GM21360 (cell line): Measurements from ENCODE around the gene STRADA.

ENCODE experiments used
- ATAC-seq: cut with Tn5 transposase; IDR thresholded peaks from one replicate; pipeline ENCODE4 v1.9.1; 2021; ENCODE audit warnings: mild to moderate bottlenecking, moderate library complexity; ENCODE audit not compliant: unreplicated experiment

Gene STRADA

DNA sequence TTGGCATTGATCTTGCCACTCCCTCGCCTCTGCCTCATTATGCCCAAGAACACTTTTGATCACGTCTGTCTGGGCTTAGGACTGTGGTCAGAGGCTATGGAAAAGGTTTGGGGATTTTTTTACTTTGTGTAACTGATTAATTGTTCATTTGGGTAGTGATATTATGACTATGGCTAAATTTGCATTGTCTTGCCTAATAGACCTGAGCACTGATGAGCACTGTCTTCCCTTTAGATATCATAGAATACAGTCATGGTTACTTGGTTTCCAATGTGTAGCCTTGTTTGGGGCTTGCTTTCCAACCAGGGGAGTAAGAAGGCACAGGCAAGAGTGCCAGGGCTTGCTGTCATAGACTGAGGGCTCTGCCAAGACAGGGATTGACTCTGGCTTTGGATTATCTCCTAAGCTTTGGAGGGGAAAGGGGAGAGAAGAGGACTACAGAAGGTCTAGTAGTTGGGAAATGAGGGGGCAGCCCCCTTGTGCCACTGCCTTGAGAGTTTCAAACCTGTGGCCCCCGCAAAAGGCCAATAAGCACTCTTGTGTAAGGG lies 55.4 kb downstream of the STRADA start:
- ATAC-seq: no peak

DNA sequence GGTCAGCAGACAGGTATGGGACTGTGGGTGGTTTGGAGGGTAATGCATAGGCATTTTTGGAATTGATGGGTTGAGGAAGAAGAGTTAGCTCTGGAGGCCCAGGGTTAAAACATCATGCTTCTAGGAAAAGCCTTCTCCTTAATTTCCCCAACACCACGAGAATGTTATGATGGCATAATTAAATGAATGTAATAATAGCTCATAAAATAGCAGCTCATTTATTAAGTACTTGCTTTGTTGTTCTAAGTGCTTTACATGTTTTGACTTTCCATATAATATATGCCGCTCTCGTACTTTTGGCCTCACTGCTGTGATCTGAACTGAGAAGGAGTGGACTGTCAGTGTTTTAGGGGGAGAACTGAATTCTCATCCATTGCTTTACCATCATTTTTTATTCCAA lies 56.0 kb downstream of the STRADA start:
- no peak for ATAC-seq

DNA sequence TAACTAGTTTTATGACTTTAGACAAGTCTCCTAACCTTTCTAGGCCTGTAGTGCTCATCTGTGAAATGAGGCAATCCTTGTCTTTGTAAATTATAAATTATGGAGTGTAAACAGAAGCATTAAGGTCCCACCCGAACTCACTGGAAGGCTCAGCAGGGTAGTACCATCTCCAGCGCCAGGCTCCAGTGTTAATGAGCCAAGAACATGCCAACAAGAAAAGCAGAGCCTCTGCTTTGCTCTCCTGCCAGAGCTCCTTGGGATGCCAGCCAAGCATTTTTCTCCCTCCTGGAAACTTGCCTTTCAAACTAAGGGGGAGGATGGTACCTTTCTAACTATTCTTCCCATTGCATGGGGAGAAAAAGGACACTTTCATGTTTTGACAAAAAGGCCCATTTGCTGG lies 56.6 kb downstream of the STRADA start:
- ATAC-seq: no peak

DNA sequence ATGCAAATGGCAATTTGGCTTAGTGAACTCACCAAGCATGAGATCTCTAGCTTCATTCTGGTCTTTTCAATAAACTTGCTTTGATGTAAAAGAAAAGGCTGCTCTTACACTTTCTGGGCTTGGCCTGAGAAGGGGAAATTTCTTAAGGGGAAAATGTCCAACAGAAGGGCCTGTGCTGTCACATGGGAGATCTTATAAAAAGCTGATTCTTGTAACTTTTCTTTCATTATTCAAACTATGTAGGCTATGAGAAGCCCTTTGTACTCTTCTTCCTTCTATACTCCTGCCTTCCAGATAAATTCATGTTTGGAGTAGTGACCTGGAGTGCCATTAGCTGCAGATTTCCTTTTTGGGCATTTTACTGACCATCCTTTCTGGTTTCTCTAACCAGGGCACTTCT lies 58.6 kb downstream of the STRADA start:
- ATAC-seq: no peak

DNA sequence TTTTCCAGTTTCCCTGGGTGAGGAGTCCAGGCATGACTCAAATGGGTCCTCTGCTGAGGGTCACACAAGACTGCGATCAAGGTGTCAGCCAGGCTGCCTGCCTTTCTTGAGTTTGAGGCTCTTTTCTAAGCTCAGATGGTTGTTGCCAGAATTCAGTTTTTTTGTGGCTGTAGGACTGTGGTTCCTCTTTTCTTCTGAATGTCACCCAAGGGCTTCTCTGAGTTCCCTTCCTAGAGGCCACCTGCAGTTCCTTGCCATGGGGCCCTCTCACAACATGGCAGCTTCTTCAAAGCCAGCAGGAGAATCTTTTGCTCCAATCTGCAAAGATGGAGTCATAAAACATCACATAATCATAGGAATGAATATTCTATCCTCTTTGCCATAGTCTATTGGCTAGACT lies 59.2 kb downstream of the STRADA start:
- no peak for ATAC-seq

DNA sequence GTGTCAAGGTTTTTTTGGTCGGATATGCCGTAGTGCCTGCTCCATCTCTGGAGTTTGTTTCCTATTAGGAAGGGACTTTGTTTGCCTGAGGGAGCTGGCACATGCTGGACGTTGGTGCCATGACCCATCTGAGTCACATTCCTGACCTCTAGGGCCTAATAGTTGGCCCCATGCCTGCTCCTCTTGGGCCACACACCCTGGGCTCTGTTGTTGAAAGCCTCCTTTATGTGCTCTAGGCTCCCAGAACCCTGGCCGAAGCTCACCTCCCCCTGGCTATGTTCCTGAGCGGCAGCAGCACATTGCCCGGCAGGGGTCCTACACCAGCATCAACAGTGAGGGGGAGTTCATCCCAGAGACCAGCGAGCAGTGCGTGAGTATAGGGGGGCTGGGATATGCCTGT lies 60.1 kb downstream of the STRADA start:
- no peak for ATAC-seq

DNA sequence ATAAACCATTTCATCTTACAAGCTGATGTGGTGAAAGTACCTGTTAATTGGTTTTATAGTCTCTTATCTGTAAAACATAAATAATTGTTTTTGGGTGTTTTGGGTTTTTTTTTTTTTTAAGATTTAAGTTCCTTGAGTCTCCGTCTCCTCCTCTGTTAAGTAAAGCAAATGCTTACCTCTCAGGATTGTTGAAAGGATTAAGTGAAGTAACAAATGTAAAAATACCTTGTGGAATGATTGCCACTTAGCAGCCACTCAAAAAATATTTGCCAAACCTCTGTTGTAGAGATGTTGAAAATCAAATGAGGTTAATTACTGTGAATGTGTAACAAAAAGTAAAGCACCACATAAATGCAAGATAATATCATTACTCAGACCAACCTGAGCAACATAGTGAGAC lies 60.9 kb downstream of the STRADA start:
- no peak for ATAC-seq

DNA sequence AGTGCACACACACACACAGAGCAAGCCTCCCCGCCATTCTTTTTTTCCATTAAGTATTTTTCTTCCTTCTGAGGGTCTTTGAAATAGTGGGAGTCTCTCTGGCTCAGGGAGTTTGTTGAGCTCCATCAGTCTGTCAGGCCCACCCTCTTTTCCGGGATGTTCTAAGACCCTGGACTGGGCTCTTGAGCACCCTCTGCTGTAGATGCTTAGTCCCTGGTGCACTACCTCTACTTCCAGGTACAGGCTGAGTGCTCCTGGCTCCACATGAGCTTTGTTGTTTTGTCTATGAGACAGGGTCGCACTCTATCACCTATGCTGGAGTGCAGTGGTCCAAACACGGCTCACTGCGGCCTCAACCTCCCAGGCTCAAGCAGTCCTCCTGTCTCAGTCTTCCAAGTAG lies 62.4 kb downstream of the STRADA start:
- no peak for ATAC-seq

DNA sequence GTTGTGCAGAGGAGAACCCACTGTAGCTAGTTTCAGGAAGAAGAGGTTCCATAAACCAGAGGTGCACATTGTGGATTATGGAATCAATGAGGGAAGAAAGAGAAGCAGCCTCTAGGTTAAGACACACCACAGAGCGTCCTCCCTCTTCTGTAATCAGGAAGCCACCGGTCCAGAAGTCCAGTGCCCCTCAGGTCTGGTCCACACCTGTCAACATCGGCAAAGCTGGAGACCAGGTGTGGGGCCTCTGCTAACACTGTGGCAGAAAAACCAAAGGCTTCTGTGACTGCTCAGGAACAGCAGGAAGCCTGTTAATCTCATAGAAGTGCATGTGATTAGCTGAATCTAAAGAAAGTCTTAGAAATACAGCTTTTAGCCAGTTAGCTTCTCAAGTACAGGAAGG lies 65.0 kb downstream of the STRADA start:
- no peak for ATAC-seq

DNA sequence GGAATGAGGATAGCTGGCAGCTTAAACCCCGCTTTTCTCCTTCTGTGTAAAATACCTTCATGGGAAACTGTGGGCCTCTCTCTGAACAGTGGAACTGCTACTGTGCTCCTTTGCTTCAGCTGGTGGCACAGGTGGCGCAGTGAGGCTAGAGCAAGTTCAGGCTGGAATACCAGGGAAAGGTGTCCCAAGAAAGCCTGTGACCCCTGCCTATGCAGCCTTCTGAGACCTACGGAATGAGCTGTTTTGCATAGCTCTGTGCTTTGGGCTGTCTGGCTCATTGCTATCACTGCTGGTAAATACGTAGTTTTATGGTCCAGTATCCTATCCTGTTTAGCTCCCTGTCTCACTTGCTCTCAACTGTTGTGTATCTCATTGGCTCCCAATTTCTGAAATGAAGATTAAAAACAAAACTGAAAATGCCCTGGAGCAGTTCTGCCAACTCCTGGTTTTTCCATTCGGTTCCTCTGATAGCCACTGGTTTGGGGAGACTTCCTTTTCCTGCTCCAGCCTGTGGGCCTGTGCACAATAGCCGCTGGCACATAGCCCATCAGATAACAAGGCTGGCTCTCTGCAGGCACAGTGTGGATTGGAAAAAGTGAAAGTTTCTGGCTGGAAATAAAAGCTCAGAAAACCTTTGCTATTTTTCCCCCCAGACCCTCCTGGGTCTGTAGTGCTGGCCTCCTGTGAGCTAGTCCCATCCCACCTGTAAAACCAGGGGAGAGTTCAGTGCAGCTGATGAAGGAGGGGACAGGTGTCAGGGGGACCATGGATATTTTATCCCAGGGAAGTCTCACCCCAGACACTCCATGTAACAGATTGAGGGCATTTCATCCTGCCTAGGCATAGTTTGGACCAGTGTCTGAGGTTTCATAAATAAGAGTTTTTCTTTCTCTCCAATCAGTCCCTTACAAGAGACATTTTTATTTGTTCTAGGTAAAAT lies 65.7 kb downstream of the STRADA start:
- no peak for ATAC-seq

DNA sequence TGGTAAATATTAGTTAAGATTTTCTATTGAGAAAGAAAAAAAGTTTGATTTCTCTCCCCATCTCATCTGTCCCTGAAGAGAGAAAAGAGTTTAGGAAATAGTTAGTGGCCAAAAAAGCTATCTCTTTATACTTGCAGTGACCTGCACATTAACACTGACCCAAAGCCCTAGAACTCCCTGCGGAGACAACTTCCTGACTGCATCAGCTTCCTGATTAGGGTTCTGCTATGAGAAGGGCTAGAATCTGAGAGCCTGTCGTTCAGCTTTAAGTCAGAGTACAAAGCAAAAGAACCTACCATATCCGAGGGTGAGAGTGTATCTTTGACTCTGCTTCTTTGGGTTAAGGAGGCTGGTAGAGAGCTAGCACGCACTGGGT lies 66.4 kb downstream of the STRADA start:
- ATAC-seq: no peak

DNA sequence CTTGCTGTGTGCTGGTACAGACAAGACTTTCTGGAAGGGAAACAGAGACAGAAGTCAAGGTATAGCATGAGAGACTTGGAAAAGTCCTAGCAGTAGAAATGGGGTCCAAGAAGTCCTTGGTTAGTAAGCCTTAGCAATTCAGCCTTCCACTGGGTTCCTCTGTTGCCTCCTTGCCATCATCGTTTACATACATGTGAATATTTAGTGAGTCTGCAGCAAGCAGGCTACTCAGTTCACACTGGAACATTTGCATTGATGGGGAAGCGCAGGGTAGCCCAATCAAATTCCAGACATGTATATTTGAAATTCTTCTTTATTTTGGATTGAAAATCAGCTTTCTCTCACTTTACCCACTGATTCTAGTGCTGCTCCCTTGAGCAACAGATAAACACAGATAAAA lies 68.7 kb downstream of the STRADA start:
- ATAC-seq: no peak

DNA sequence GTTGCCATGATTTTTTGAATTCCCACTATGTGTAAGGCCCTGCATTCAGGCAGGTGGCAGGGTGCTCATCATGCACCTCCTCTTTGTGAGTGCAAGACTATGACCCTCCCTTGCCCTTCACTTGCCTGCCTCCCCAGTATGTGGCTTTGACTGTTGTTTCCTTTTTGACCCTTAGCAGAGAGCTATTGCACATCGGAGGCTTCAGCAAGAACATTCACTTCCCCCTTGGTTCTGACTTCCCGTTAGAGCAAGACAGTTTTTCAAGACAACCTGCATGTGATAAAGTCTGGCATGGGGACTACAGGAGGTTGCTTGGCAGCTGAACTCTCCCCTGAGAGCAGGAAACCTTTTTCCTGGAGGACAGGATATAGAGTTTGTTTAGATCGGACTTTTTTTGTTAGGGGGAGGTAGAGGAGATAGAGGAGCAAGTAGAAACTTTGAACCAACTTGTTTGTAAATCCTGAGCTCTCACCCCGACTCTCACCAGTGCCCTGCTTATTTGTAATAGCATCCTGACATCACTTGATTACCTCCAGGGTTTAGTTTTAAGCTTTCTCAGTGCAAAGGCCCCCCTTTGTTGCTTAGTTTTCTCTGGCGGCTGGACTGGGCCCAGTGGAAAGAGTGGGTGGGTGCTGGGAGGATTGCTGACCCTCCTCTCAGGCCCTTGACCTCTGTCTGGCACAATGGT lies 75.9 kb downstream of the STRADA start:
- ATAC-seq: no peak

DNA sequence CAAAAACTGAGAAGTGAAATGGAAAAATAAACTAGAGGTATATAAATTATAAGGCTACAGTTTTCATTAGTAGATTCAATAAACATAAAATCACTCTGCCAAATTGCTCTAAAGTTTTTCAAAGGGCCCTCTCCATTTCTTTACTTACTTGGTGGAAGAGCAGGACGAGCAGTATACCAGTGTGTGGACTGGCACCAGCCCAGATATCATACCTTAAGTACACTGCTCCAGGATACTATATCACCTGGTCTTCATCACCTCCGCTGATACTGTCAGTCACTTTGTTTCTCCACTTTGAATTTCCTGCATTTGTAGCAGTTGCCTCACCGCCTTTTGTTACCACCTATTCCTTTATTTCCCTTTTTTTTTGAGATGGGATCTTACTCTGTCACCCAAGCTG lies 81.7 kb downstream of the STRADA start:
- ATAC-seq: no peak

DNA sequence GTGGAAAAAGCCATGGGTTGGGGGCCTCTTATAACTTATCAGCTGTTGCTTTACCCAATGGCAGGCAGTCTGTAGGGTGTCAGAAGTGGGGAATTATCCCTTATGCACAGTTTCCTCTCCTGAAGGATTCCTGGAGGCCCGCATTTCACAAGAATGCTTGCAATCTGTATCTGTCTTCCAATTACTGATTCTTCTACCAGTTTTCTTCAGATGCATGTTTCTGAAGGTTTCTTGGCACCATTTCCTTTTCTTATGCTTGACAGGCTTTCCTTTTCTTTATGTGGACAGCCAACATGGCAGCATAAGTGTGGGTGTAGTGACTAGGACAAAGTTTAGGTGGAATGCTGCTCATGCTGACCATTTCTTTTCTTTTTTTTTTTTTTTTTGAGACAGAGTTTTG lies 83.2 kb downstream of the STRADA start:
- ATAC-seq: no peak

DNA sequence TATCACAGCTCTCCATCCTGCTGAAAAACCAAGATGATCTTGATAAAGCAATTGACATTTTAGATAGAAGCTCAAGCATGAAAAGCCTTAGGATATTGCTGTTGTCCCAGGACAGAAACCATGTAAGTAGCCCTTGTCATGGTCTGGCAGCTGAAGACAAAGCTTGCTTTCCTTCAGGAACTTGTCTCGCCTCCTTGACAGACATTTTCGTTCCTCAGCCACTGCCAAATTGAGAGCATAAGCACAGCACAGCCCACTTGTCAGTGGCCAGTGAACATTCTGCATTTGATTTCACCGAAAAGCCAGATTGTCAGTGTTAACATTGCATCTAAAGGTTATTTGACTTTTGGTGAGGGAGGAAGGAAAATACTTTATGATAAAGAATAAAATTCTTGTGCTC lies 83.8 kb downstream of the STRADA start:
- ATAC-seq: no peak

DNA sequence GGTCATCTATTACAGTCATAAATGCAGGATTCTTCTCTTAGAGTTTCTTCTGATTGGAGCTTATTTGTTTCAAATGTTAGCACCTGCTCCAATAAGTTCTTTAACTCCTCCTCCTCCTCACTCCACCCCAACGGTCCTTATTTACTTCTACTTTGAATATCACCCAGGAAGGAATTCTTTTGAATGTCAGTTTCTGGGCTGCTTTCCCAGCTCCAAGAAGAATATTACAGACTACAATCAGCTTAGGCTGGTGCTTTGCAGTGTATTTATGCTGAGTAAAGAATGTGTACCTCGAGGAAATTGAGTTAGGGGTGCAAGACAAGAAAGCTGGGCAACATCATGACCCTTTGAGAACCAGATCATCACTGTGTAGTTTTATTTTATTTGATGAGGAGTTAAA lies 88.5 kb downstream of the STRADA start:
- no peak for ATAC-seq
